ENCODE results near the gene SRSF10.
A peak's percentile ranks its signal among the peaks of the same experiment; 100 is the strongest.
"Not testable (repeated sequence)": the region's sequence is repeated elsewhere in the genome, so short reads cannot be mapped to it uniquely, and the experiment has no call there.

Gene SRSF10

DNA sequence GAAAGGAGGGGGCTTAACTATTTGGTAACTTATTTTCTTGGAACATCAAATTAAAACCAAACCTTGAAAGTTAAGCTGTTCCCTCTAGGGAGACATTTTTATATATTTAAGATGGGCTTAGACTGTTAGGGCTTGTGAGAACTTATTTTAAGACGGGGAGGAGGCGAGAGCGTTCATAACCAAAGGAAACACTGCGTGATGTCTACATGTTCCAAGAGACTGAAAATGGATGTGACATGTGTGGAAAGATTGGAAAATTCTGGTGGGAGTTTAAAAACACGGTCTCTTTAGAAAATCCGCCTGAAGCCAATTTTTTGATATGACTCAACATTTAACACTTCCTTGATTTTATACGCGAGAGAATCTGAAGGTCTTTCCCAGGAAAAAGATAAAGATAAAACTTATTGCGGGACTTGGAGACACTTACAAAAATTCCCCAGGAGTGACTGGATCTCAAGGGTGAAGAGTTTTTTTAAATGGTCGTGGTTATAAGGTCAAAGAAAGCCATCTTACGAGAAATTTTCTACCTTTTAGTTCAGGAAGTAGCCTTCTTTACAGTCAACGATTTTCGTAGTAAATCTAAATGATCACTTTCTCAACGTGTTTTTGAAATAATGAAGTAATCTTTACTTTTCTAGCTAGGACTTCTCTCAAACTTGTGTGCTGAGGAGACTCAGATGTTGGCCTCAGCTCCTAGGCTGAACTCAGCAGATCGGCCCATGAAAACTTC, 19.7 kb downstream of the SRSF10 start:
- Histone ChIP-seq H3K36me3 (replicated peaks; ENCODE audit: low read depth, low read length) (peaks cover 12% of the 10 kb centered on the region), H3K4me2 (ENCODE audit: low read length) (peak overlapping the region; percentile 85), H4K20me1 (ENCODE audit: insufficient read depth, low read length) (0 out of 2 replicates have a peak, but pooled peaks cover 8% of the 10 kb centered on the region), H3K27ac (ENCODE audit: low read length) (peak overlapping the region; percentile 96), H3K9ac (ENCODE audit: low read length) (peak overlapping the region; percentile 100), H3K4me1 (ENCODE audit: low read length) (peaks cover 38% of the 10 kb centered on the region), H3K27me3 (ENCODE audit: low read depth, low read length) (no peaks in the 10 kb centered on the region), H3K4me3 (ENCODE audit: low read length) (peak overlapping the region; percentile 100), H3K9me3 (ENCODE audit: insufficient read depth, low read length) (no peaks in the 10 kb centered on the region), H2AFZ (ENCODE audit: low read depth, low read length) (no peak overlapping the region), H3K79me2 (ENCODE audit: low read length) (peaks cover 45% of the 10 kb centered on the region)
- TF ChIP-seq, protein P1, sequence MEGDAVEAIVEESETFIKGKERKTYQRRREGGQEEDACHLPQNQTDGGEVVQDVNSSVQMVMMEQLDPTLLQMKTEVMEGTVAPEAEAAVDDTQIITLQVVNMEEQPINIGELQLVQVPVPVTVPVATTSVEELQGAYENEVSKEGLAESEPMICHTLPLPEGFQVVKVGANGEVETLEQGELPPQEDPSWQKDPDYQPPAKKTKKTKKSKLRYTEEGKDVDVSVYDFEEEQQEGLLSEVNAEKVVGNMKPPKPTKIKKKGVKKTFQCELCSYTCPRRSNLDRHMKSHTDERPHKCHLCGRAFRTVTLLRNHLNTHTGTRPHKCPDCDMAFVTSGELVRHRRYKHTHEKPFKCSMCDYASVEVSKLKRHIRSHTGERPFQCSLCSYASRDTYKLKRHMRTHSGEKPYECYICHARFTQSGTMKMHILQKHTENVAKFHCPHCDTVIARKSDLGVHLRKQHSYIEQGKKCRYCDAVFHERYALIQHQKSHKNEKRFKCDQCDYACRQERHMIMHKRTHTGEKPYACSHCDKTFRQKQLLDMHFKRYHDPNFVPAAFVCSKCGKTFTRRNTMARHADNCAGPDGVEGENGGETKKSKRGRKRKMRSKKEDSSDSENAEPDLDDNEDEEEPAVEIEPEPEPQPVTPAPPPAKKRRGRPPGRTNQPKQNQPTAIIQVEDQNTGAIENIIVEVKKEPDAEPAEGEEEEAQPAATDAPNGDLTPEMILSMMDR (IDR thresholded peaks at IDR 0.05; ENCODE audit: low read depth, low read length), result no peak
- TF ChIP-seq EZH2phosphoT487 (IDR thresholded peaks at IDR 0.05; ENCODE audit: low read depth), result no peak

DNA sequence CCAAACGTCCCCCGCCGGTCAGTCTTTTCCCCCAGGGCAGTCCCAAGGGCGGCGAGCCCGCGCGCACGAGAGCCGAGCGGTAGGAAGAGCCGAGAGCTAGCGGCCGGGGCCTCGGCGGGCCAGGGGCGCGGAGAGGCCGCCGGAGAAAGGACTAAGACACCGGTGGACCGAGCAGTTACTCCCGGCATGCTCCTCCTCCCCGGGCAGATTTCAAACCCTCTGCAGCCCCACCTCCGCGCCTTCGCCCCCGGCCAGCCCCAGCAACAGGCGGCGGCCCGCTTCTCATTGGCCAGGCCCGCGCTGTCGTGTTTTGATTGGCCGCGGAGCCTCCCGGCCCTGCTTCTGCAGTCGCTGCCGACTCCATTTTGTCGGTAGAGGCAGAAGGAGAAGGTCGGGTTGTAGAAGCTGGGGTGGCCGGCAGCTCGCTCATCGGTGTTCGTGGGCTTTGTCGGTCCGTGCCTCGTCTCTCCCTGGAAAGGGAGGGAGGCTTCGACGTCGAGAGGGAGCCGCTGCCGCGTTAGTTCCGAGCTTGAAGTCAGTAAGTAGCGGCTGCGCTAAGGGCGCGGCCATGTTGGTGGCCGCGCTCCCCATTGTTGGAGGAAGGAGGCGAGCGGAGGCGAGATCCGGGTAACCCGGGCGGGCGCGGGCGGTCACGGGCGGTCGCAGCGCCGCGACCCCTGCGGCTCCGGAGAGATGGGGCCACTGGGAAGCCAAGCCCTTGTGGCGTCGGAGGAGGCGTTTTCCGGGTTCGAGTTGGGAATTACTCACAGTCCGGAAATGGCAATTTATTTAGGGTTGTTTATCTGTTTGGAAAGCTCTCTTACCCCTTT, 20.5 kb downstream of the SRSF10 start, which contains the start of gene PNRC2:
PNRC2 (plus strand) TSS at position 368 of the 830 bp plus-strand sequence. CDS start 1,630 bp downstream, outside the sequence.
- Histone ChIP-seq H3K9me3 (ENCODE audit: insufficient read depth, low read length) (no peaks in the 10 kb centered on the region), H3K4me2 (ENCODE audit: low read length) (peak within 1 kb of the TSS; percentile 85), H3K9ac (ENCODE audit: low read length) (peak within 1 kb of the TSS; percentile 100), H3K4me3 (ENCODE audit: low read length) (peak within 1 kb of the TSS; percentile 100), H3K27me3 (ENCODE audit: low read depth, low read length) (no peaks in the 10 kb centered on the region), H2AFZ (ENCODE audit: low read depth, low read length) (no peak within 1 kb of the TSS), H3K27ac (ENCODE audit: low read length) (peak within 1 kb of the TSS; percentile 96), H3K79me2 (ENCODE audit: low read length) (peaks cover 37% of the 10 kb centered on the region), H3K36me3 (replicated peaks; ENCODE audit: low read depth, low read length) (peaks cover 12% of the 10 kb centered on the region), H4K20me1 (ENCODE audit: insufficient read depth, low read length) (0 out of 2 replicates have a peak, but pooled peaks cover 8% of the 10 kb centered on the region), H3K4me1 (ENCODE audit: low read length) (peaks cover 35% of the 10 kb centered on the region)
- no peak for TF ChIP-seq EZH2phosphoT487 (IDR thresholded peaks at IDR 0.05; ENCODE audit: low read depth)
- TF ChIP-seq, protein P1 (IDR thresholded peaks at IDR 0.05; ENCODE audit: low read depth, low read length), result no peak

DNA sequence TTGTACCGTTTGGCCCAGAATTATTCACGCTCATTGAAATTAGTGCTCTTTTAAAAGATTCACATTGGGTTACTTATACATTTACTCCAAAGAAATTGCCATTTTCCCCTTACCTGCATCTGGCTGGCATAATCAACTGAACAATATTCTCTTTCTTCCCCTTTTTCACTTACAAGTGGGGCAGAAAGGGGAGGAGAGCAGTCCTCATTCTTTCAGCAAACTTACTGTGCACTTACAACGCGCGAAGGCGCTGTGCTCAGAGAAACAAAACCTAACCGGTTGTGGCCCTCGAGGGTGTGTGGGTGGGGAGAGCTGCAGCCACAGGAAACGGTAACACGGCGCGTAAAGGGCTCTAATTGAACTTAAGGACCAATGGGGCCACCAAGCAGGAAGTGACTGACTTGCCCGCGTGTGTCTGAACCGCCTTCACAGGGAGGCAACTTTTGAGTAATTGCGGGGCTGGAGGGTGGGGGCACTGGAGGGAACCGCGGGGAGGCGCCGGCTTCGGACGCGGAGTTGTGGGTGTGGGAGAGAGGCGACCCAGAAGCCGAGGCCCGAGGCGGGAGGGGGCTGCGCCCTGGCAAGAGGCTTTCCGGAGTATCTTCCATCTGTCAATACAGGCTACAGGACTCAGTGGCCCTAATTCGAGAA, 21.2 kb downstream of the SRSF10 start:
- peaks cover 12% of the 10 kb centered on the region for H3K36me3 ChIP-seq (replicated peaks; ENCODE audit: low read depth, low read length)
- 0 out of 2 replicates have a peak, but pooled peaks cover 6% of the 10 kb centered on the region for H4K20me1 ChIP-seq (ENCODE audit: insufficient read depth, low read length)
- no peaks in the 10 kb centered on the region for H3K27me3 ChIP-seq (ENCODE audit: low read depth, low read length)
- H3K9ac ChIP-seq (ENCODE audit: low read length), result peak overlapping the region; percentile 99
- H3K9me3 ChIP-seq (ENCODE audit: insufficient read depth, low read length), result no peaks in the 10 kb centered on the region
- no peak overlapping the region for H2AFZ ChIP-seq (ENCODE audit: low read depth, low read length)
- peak overlapping the region; percentile 77 for H3K4me2 ChIP-seq (ENCODE audit: low read length)
- H3K4me1 ChIP-seq (ENCODE audit: low read length), result peaks cover 27% of the 10 kb centered on the region
- no peak for TF ChIP-seq EZH2phosphoT487 (IDR thresholded peaks at IDR 0.05; ENCODE audit: low read depth)
- TF ChIP-seq, protein P1 (IDR thresholded peaks at IDR 0.05; ENCODE audit: low read depth, low read length), result peak; percentile 46
- H3K79me2 ChIP-seq (ENCODE audit: low read length), result peaks cover 36% of the 10 kb centered on the region
- peak overlapping the region; percentile 100 for H3K4me3 ChIP-seq (ENCODE audit: low read length)
- peak overlapping the region; percentile 96 for H3K27ac ChIP-seq (ENCODE audit: low read length)

DNA sequence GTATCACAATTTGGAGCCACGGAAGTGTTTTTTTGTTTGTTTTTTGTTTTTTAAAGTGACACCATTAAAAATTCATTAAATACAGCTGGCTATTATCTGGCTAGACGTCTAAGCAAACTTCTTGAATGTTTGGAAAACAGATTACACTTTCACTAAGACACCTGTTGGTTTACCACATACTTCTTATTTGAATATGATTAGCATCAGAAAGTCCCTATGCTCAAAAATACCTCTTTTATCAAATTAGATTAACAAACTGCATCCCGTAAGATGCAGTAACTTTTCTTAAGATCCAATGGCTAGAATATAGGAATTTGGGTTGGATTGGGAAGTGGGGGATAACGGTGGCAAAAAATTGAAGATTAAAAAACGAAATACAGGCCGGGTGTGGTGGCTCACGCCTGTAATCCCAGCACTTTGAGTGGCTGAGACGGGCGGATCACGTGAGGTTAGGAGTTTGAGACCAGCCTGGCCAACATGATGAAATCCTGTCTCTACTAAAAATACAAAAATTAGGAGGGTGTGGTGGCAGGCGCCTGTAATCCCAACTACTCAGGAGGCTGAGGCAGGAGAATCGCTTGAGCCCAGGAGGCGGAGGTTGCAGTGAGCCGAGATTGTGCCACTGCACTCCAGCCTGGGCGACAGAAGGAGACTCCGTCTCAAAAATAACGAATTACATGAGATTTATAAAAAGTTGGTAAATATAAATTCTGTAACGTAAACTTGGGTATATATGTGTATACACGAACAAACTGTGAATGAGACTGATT, 21.9 kb downstream of the SRSF10 start:
- peaks cover 20% of the 10 kb centered on the region for H3K4me1 ChIP-seq (ENCODE audit: low read length)
- peak overlapping the region; percentile 99 for H3K9ac ChIP-seq (ENCODE audit: low read length)
- H2AFZ ChIP-seq (ENCODE audit: low read depth, low read length), result peak overlapping the region; percentile 69; the same call in 1 of the 2 replicates
- H4K20me1 ChIP-seq (ENCODE audit: insufficient read depth, low read length); H3K36me3 ChIP-seq (replicated peaks; ENCODE audit: low read depth, low read length); H3K27me3 ChIP-seq (ENCODE audit: low read depth, low read length); H3K9me3 ChIP-seq (ENCODE audit: insufficient read depth, low read length): not testable (repeated sequence)
- H3K4me3 ChIP-seq (ENCODE audit: low read length), result peak overlapping the region; percentile 100
- H3K27ac ChIP-seq (ENCODE audit: low read length), result peak overlapping the region; percentile 96
- H3K4me2 ChIP-seq (ENCODE audit: low read length), result peak overlapping the region; percentile 77
- peaks cover 29% of the 10 kb centered on the region for H3K79me2 ChIP-seq (ENCODE audit: low read length)
